GM19467 (cell line): ENCODE results near the gene ZC3HAV1.
"Not testable (repeated sequence)": the region's sequence is repeated elsewhere in the genome, so short reads cannot be mapped to it uniquely, and the experiment has no call there.

Experiments used
- ATAC-seq: cut with Tn5 transposase; IDR thresholded peaks from one replicate; pipeline ENCODE4 v1.9.1; 2021; ENCODE audit warnings: mild to moderate bottlenecking, moderate library complexity; ENCODE audit not compliant: unreplicated experiment

Gene ZC3HAV1

DNA sequence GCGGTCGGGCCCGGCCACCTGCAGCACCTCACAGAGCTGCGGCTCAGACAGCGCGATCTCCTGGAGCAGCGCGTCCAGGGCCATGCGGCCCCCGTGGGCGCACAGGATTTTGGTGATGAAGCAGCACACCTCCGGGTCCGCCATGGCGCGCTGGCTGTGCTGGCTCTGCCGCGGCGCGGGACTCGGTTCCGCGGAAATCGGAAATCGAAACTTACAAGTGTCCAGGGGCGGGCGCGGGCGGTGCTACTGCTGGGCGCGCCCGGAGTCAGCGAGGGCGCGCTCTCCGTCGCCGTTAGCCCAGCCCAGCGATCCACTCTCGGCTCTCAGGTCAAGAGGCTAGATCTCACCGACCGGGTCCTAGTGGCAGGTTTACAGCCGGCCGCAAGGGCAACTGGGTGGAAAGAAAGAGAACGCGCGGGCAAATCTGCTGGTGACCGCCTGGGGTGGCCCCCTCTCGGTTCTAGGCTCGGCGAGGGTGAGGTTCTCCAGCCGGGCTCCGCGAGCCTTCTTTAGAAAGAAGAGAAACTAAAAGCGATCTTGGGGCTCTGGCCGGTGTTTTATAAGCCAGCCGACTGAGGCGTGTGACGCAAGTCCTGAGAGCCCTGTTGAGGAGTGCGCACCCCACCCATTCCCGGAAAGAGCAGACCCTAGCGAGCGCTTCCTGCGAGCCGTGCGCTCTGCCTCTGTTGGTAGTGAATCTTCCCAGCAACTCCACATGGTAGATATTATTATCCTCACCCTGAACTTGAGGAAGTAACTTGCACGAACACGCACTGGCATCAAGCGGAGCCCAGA, at the start of gene ZC3HAV1:
TSS of gene ZC3HAV1 (minus strand) at position 533 of the 795 bp plus-strand sequence. CDS start at position 144, 389 bp downstream.
- peak; percentile 68 for ATAC-seq

DNA sequence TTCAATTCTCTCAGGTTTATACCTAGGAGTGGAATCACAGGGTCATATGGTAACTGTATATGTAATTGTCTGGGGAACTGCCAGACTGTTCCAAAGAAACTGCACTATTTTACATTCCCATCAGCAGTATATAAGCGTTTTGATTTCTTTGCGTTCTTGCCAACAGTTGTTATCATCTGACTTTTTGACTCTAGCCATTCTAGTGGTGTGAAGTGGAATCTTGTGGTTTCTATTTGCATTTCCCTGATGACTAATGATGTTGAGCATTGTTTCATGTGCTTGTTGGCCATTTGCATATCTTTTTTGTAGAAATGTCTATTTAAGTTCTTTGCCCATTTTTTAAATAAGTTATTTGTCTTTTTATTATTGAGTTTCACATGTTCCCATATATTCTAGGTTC, 44.3 kb upstream of the ZC3HAV1 start:
- no peak for ATAC-seq

DNA sequence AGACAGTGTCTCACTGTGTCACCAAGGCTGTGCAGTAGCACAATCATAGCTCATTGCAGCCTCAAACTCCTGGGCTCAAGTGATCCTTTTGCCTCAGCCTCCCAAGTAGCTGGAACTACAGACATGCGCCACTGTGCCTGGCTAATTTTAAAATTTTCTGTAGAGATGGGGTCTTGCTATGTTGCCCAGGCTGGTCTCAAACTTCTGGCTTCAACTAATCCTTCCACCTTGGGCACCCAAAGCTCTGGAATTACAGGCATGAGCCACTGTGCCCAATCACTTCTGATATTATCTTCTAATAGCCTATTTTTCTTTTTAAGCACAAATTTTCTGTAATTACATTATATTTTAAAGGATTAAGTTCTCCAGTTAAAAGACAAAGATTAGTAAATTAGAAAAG, 42.6 kb upstream of the ZC3HAV1 start:
- ATAC-seq = no peak

DNA sequence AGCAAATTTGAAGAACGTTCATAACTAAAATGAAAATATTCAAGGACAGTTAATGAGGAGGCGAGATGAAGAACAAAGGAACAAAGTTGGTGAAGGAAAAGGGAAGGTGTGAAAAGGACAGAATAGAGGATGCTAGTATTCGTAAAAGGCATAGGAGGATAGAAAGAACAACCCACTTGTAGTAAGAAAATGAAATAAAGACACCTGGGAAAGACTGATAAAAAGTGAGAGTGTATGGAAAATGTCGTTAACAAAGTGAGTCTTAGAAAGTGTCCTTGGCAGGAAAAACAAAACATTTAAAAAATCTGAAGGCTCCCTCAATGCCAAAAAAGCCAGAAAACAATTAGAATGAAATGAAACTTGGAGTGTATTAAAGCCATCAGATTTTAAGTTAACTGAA, 29.6 kb upstream of the ZC3HAV1 start:
- ATAC-seq = no peak

DNA sequence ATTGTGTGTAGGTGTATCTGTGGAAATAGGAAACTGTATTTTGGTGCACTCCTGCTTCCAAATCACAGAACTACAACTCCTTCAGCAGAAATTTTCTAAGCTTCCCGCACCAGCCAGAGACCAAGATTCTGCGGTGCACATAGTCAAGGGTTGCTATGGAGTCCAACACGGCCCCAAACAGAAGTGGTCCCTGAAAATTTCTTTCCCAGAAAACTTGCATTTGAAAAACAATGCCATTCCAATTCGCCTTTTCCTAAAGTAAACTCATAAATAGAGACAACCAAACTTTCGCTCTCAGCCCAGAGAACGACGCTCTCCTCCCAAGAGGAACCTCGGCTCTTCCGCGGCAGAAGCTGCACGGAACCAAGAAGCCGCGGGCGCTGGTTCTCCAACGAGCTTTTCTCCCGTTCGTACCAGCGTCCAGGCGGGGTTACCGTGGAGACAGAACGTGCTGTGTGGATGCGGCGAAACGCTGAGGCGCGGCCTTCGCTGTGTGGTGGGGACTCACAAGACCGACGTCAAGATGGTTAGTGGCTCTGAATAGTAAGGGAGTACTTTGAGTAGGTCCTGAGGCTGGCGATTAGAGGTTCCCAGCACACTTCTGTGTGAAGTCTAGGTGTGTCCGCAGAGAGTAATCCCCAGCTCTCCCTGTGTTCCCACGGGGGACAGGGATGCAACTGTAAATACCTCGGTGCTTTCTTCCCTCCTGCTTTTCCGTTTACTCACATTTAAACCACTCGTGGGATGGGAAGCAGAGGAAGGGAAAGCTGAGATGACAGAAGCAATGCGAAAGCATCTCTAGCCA, 24.0 kb upstream of the ZC3HAV1 start:
- ATAC-seq = peak; percentile 96

DNA sequence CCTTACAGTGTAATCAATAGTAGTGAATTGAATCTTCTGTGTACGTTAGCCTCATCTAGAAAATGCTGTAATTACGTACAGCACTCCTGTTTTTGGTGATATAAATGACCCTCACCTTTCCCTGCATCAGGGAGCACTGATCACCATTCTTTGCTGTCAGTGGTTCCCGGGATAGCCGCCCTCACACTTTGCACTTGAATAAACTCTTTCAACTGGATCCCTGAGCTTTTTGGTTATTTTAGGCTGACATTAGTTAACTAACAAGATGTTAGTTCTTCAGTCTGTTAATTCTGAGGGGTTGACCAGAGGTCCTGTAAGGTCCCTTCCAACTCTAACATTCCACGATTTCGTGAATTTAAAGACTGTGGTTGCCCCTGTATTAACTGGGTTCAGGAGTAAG, 23.4 kb upstream of the ZC3HAV1 start:
- no peak for ATAC-seq

DNA sequence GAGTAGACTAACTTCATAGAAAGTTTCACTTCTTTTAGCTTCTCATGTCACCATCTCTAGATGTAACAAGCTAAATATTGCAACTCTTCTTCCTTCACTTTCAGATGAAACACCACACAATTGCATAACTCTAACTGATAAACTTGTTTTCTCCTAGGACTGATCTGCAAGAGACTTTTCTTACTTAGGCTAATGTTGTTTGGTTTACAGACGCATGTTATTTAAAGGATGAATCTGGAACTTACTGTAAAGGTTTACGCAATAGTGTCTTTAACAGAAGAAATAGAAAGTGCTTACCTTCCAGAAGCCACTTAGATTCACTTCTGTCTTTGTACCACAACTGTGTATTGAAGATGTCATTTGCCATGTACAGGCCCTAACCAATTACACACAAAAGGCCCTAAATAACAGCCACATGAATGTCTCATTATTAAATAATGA, 22.1 kb upstream of the ZC3HAV1 start:
- ATAC-seq = no peak

DNA sequence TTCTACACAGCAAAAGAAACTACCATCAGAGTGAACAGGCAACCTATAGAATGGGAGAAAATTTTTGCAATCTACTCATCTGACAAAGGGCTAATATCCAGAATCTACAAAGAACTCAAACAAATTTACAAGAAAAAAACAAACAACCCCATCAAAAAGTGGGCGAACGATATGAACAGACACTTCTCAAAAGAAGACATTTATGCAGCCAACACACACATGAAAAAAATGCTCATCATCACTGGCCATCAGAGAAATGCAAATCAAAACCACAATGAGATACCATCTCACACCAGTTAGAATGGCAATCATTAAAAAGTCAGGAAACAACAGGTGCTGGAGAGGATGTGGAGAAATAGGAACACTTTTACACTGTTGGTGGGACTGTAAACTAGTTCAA, 20.3 kb upstream of the ZC3HAV1 start:
- ATAC-seq = not testable (repeated sequence)

DNA sequence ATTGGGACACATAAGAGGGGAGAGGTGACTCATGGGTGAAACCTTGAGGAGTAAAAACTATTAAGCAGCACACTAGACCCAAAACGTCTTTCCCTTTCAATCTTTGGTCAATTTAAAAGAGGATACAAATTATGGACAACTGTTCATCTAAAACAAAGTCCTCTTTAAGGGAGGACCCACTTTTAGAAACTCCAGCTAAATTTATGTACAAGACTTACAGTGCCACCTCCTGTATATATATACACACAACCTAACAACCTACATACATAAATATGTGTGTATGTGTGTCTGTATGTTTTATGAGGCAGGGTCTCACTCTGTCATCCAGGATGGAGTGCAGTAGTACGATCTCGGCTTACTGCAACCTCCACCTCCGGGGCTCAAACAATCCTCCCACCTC, 18.1 kb upstream of the ZC3HAV1 start:
- no peak for ATAC-seq

DNA sequence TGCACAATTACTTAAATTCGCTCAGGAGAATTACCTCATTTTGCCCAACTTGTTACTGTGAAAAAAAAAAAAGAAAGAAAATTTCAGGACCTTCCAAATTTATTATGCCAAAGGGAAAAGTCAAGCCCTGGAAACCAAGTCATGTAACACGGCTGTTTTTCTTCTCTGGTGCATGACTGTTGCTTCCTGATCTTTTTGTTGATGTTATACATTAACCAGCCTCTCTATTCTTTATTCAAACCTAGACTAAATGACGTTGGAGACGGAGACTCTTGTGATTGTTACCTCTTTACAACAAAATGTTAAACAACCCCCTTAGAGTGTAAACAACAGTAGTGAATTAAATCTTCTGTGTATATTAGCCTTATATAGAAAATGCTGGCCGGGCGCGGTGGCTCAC, 16.1 kb upstream of the ZC3HAV1 start:
- ATAC-seq = no peak

DNA sequence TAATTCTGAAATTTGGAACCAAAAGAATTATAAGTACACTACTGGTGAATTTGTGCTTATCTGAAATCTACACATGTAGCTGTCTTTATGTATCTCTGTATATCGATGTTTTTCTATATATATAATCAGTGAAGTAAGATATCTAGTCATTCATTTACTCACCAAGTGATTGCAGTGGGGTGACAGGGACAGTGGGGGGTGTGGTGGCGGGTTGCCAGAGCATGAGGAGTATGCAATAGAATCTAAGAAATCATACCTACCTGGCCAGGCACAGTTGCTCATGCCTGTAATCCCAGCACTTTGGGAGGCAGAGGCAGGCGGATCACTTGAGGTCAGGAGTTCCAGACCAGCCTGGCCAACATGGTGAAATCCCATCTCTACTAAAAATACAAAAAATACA, 15.5 kb upstream of the ZC3HAV1 start:
- not testable (repeated sequence) for ATAC-seq

DNA sequence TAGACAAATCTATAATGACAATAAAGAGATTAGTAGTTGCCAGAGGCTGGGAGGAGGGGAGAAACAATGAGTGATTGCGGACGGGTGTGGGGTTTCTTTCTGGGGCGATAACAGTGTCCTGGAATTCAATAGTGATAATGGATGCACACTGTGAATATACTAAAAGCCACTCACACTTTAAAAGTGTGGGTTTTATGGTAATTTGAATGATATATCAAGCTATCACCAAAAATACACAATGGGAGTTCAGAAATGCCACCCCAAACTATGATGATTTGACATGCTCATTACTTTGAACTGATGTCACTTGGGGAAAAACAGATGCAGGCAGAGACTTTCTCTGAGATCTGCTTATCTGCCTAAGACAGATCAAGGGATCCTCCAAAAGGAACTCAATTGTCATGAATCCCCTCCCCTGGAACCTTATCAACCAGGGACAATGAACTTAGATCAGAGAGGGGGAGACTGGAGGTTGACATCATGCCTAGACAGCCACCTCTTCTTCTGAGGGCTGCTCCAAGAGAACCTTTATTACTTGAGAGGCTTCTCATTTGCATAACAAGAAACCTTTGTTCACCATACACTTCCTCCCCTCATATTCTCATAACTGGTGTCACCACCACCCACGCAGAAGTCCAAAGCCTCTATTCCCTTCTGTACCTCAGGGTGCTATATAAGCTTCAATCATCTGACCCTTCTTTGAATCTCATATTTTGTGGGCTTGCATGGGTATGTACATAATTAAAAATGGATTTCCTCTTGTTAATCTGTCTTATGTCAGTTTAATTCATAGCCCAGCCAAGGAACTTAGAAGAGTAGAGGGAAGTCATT, 14.8 kb upstream of the ZC3HAV1 start:
- no peak for ATAC-seq

DNA sequence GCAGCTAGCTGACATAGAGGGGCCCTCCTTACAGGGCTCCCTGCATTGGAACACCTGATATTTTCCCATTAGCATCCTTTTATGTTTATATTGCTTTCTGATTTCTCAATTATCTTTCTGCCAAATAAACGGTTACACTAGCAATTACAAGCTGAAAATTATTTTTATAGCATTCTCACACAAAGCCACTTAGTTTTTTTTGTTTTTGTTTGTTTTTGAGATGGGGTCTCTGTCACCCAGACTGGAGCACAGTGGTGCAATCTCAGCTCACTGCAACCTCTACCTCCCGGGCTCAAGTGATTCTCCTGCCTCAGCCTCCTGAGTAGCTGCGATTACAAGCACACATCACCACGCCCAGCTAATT, 9.9 kb upstream of the ZC3HAV1 start:
- ATAC-seq = no peak

DNA sequence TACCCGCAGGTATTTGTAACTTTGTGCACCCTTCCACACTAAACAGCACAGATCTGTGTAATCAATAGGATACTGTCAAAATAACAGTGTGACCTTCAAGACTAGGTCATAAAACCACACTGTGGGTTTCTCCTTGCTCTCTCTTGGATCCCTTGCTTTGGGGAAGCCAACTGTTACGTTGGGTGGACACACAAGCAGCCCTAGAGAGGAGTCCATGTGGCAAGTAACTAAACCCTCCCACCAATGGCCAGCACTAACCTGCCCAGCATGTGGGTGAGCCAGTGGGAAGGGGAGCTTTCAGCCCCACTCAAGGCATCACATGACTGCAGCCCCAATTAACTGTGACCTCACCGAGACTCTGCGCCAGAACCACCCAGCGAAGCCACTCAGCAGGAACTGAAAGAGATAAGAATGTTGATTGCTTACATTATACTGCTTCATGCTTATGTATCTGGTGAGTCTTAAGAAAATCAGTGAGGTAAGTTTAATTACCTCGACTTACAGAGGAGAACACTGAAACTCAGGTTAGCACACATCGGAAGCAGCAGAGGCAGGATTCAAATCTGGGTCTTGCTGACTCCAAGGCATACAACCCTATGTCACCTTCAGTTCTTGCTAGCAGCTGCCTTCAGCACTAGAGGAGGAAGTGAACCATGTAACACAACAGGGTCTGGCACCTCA, 9.4 kb upstream of the ZC3HAV1 start:
- ATAC-seq = peak; percentile 73

DNA sequence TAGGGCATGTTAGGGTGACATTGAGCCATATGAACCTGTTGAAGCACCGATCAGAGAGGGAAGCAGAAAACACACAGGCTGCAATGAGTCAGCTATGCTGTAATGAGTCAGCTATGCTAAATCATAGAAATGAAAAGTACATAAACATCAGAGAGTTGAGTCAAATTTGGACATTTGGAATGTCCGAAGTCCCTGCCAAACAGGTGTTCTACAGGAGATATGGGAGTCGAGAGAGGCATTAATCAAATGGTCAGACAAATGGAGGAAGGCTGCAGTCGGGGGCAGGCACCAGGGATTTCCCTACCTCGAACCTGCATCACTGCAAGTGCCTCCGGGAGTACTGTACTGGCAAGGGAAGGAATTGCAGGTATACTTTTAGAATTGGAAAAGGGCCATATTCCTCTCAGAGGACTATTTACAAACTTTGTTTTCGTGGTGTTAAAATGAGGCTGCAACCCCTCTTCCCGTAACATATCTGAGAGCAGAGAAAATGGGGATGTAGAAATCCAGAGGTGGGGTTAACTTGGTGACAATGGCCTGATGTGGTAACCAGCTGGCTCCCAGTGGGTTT, 8.8 kb upstream of the ZC3HAV1 start:
- ATAC-seq = peak; percentile 50

DNA sequence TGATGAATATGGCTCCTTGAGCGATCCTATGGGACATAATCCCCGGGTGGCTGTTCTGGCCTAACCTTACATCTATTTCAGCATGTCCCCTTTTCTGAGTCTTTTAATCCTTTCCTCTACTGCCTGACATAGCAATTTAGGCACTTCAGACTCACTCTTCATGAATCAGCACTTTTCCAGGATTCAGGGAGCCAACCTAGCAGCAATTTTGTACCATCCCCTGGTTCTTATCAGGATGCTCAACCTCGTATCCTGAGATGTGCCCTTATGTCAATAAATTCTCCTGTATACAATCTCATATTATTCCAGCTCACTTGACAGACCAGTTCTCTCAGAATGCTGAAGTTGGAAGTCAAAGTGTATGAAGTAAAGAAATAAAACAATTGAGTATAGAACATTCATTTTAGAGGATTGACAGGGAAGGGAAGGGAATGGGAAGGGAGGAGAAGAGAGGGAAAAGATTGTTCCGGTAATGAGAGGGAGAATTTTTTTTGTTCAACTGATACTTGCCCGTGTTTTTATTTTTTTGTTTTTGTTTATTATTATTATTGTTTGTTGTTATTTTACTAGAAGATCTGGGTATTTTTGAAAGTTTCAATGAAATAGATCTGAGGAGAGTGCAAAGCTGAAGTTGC, 8.2 kb upstream of the ZC3HAV1 start:
- ATAC-seq = no peak

DNA sequence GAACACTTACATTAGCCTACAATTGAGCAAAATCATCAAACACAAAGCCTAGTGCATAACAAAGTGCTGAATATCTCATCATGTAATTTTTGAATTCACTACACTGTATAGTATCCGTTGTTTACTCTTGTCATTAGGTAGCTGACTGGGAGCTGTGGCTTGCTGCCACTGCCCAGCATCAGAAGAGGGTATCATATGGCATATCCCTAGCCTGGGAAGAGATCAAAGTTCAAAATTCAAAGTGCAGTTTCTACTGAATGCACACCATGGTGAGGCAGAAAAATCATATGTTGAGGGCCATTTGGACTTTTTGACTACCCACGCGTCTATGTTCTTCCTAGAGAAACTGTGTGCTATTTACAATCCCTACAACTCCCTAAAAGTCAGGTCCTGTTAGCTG, 7.5 kb upstream of the ZC3HAV1 start:
- no peak for ATAC-seq

DNA sequence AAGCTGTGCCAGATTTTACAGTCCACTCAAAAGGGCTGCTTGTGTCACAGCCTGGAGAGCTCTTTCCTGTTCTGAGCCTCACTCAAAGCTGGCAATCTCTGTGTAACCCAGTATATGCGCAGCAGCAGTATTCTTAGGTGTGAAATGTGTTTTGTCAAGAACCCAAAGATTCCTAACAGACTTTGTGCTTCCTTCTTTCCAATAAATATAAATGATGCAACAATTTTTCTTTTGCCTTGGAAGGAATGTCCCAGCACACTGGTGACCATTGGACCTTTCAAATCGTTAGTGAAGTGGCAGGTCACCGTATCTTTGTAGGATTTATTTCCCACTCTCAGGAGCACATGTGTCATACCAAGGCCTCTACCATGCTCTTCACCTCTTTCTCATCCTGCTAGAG, 5.6 kb upstream of the ZC3HAV1 start:
- ATAC-seq = no peak

DNA sequence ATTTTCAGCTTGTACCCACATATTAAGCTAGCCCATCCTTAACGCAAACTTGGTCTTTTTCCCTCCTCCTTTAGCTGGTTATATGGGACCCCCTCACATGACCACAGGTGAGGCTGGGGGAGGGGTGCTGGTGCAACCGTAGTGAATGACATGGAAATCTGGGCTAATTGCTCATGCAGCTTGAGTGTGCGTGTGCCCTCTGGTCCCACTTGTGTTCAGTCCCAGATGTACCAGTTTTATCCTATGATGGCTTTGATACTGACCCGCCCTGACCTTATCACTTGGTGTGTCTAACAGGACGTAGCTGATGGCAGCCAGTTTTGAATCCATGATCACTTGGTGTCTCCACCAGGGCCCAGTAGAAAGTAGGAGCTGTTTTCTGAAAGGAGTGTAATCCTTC, 5.1 kb upstream of the ZC3HAV1 start:
- no peak for ATAC-seq

DNA sequence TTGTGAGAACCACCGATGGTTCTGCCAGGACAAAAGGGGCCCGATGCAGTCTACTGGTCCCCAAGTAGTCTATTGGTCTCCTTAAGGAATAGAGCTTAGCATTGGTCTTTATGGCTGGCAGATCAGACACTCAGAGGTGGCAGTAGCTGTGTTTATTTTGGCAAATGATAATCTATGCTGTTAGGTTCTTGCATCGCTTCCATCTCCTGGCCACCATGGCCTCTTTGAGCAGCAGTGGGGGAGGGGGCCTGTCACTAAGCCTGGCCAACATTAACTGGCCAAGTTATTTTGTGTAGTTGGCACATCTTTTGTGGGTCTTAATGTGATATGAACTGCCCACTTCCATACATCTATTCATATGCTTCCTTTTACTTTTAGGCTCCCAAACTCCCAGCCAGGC, 4.5 kb upstream of the ZC3HAV1 start:
- no peak for ATAC-seq
